HG02678 (cell line): ENCODE data around the gene ERICH6B.

Experiments used
- ATAC-seq: cut with Tn5 transposase; IDR thresholded peaks from one replicate; pipeline ENCODE4 v1.9.1; 2021; ENCODE audit warnings: mild to moderate bottlenecking, moderate library complexity; ENCODE audit not compliant: unreplicated experiment

ERICH6B gene

DNA sequence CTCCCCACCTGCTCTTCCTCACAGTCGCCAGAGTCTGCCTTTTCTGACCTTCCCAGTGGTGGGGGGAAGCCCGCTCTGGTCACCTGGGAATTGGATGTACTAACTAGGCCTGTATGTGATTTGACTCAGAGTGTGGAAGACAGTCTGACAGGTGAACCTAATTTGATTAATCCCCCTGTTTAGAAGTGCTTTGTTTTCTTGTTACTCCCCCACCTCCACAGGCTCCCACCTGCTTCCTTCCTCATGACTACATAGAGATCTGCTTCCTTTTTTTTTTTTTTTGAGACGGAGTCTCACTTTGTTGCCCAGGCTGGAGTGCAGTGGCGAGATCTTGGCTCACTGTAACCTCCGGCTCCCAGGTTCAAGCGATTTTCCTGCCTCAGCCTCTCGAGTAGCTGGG lies 106.8 kb downstream of the ERICH6B start:
- ATAC-seq: no peak

GRCh38 chr13:45506811-45507210 lies 108.7 kb downstream of the ERICH6B start:
- no peak for ATAC-seq

DNA sequence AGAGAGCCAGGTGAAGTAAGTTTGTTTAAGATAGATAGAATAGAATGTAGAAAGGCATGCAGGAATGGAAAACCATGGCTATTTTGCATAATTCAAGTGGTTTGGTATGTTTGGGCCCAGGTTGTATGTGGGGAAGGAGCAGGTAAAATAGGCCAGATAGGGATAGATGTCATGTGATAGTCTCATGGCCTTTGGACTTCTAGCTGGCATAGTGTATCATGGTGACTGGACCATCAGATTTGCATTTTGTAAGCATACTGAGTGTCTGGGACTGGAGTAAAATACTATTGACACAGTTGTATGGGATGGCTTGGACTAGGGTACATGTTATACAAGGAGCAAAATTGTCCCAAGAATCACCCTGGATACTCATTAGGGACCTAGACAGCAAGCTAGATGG lies 111.9 kb downstream of the ERICH6B start:
- no peak for ATAC-seq

DNA sequence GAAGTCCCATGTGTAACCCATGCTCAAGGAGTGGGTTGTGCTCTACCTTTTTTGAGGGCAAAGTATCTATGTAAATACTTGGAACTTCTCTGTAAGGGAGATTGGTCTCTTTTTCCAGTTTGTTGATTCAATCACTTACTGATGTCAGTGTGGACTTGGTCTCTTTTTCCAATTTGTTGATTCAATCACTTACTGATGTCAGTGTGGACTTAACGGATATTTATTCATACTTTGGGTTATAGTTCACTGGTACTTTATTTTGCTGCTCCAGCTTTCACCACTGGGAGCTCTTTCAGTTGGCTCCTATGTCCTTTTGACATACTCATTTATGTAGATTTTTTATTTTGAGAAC lies 114.4 kb downstream of the ERICH6B start:
- ATAC-seq: no peak

DNA sequence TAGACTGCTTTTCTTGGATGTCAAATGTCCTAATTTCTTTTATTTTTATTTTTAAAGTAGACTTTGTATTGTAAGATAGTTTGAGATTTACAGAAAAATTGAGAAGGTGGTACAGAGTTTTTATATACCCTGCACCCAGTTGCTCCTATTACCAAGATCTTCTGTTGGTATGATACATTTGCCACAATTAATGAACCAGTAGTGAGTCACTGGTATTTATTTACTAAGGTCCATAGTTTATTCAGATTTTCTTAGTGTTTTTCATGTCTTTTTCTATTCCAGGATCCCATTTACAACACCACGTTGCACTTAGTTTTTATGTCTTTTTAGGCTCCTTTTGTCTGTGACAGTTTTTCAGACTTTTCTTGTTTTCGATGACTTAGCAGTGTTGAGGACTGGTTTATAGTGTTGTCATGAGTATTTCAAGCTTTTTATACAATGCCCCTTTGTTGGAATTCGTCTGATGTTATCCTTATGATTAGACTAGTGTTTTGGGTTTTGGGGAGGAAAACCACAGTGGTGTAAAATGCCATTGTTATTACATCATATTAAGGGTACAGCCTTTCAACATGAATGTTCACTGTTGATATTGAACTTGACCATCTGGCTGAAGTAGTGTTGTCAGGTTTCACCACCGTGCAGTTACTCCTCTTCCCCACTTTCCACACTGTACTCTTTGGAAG lies 114.9 kb downstream of the ERICH6B start:
- ATAC-seq: no peak

GRCh38 chr13:45496942-45497341 lies 118.6 kb downstream of the ERICH6B start:
- no peak for ATAC-seq

DNA sequence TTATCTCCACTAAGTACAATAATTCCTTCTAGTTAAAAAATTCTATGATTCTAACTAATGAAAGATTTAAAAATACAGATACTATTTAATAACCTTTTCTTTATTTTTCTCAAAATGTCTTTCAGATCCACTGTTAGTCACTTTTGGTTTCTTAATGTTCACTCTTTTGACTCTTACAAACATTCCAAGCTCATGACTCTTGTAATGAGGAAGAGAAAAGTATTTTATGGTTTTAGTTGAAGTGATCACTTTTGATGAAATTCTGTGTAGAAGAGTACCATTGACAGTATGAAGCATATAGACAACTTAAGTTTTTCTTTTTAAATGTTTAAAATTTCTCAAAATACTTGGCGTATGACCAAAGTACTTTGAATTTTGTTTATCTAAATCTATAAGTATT lies 123.0 kb downstream of the ERICH6B start:
- no peak for ATAC-seq
